Uterus (tissue), 2 donors: ENCODE results near the gene CPO.

Experiments
- CTCF ChIP-seq, 4 experiments: fragments of 200-600 bp in 2 of 4; fragments of 450-650 bp in 2 of 4; sonication (generic) in 2 of 4; IDR thresholded peaks; one replicate each; pipeline ENCODE4 v1.5.1; 2016 to 2019; ENCODE audit warnings: antibody characterized with exemption in 4 of 4, mild to moderate bottlenecking in 2 of 4, moderate library complexity in 1 of 4
- POLR2A ChIP-seq, 2 donors: fragments of 450-650 bp; IDR thresholded peaks; one replicate each; pipeline ENCODE4 v1.6.1; 2016; ENCODE audit warnings: antibody characterized with exemption in 2 of 2, mild to moderate bottlenecking in 1 of 2, moderate library complexity in 1 of 2

GRCh38 chr2:206915121-206915520 is 24.2 kb upstream of the CPO start:
- no peak for TF ChIP-seq CTCF (IDR thresholded peaks at IDR 0.05)
- no peak for TF ChIP-seq POLR2A (IDR thresholded peaks at IDR 0.05)
